Tibial nerve (tissue), 4 donors: Measurements from ENCODE around the gene TTC38. TPM values are rescaled to one million over a fixed set of nuclear protein-coding genes. Genes with fewer than 3 reads are reported as not detected.

ENCODE experiments used
- DNase-seq, 2 donors: peaks; one replicate each; pipeline ENCODE4 v3.0.0-alpha.2; 2019; ENCODE audit warnings: low spot score in 2 of 2
- H3K27ac ChIP-seq, 4 donors: fragments of 200-600 bp; sonication (generic) in 3 of 4; one replicate each; pipeline ENCODE4 v1.5.1; 2017 to 2019; ENCODE audit warnings: mild to moderate bottlenecking in 1 of 4
- H3K27me3 ChIP-seq, 2 donors: fragments of 200-600 bp; sonication (generic) in 1 of 2; one replicate each; pipeline versions ENCODE4 v1.5.1 to v1.6.0; 2017 to 2019
- H3K36me3 ChIP-seq, 3 donors: fragments of 200-600 bp; sonication (generic); one replicate each; pipeline ENCODE4 v1.5.1; 2018 to 2019
- H3K4me1 ChIP-seq, 4 donors: fragments of 200-600 bp; sonication (generic) in 3 of 4; one replicate each; pipeline ENCODE4 v1.5.1; 2017 to 2019
- H3K4me3 ChIP-seq, 4 donors: fragments of 200-600 bp; sonication (generic) in 3 of 4; one replicate each; pipeline ENCODE4 v1.5.1; 2017 to 2019; ENCODE audit warnings: mild to moderate bottlenecking in 1 of 4, moderate library complexity in 1 of 4
- H3K9me3 ChIP-seq, 4 donors: fragments of 200-600 bp; sonication (generic) in 3 of 4; one replicate each; pipeline ENCODE4 v1.5.1; 2017 to 2019
- EP300 ChIP-seq, 2 donors: sonication (generic); formaldehyde crosslinking; IDR thresholded peaks; one replicate each; pipeline ENCODE4 v1.6.1; 2017; ENCODE audit warnings: antibody characterized with exemption in 2 of 2, mild to moderate bottlenecking in 1 of 2
- POLR2A ChIP-seq, 2 donors: fragments of 450-650 bp; IDR thresholded peaks; one replicate each; pipeline ENCODE4 v1.6.1; 2017; ENCODE audit warnings: antibody characterized with exemption in 2 of 2, mild to moderate bottlenecking in 2 of 2, moderate library complexity in 2 of 2
- whole genome bisulfite sequencing, 2 donors: methylation state at CpG; one replicate each; pipeline ENCODE4 v1.1.5; 2018; 5-methylcytosine and 5-hydroxymethylcytosine counted together
- total RNA-seq, 4 donors: library from RNA; depleted of rRNA; stranded (reverse); fragments of >200 nt; gene quantifications; one replicate each; pipeline ENCODE4 v1.1.0, GENCODE V29; 2016
- TF ChIP-seq, protein P1 (sequence below), 5 experiments: fragments of 200-600 bp in 3 of 5; fragments of 450-650 bp in 2 of 5; sonication (generic) in 3 of 5; IDR thresholded peaks; one replicate each; pipeline ENCODE4 v1.5.1; 2016 to 2019; ENCODE audit warnings: antibody characterized with exemption in 5 of 5, mild to moderate bottlenecking in 3 of 5, moderate library complexity in 2 of 5

The TTC38 gene
- total RNA-seq, 4 donors from 2014 or later, result 63.2 to 85.2 (median 74.2) TPM

DNA sequence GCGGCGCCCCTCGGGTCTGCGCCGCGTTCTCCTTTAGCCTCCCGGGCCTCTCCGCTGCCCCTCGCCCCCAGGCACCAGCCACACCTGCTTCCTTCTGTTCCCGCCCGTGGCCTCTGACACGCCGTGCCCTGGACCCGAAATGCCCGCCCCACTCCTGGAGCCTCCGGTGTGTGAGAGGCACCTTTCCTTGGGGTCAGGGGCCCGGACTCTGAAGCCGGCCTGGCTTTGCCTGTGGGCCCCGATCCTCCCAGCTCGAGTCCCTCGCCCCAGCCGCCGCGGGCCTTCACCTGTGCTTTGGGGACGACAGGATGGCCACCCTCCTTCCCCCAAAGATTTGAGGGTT lies 17.1 kb upstream of the TTC38 start:
- TF ChIP-seq, protein P1, sequence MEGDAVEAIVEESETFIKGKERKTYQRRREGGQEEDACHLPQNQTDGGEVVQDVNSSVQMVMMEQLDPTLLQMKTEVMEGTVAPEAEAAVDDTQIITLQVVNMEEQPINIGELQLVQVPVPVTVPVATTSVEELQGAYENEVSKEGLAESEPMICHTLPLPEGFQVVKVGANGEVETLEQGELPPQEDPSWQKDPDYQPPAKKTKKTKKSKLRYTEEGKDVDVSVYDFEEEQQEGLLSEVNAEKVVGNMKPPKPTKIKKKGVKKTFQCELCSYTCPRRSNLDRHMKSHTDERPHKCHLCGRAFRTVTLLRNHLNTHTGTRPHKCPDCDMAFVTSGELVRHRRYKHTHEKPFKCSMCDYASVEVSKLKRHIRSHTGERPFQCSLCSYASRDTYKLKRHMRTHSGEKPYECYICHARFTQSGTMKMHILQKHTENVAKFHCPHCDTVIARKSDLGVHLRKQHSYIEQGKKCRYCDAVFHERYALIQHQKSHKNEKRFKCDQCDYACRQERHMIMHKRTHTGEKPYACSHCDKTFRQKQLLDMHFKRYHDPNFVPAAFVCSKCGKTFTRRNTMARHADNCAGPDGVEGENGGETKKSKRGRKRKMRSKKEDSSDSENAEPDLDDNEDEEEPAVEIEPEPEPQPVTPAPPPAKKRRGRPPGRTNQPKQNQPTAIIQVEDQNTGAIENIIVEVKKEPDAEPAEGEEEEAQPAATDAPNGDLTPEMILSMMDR (IDR thresholded peaks at IDR 0.05), result no peak
- no peak for TF ChIP-seq POLR2A (IDR thresholded peaks at IDR 0.05)
- TF ChIP-seq EP300 (IDR thresholded peaks at IDR 0.05), result no peak
- no peaks in the 10 kb centered on the region for H3K9me3 ChIP-seq
- H3K4me3 ChIP-seq, result peak overlapping the region; percentile 73 to 95 (median 90)
- no peak for DNase-seq
- H3K27ac ChIP-seq, result peak overlapping the region; percentile 66 to 94 (median 90)
- WGBS, 2 donors, result 4% methylated on average over 23 to 25 of the region's 25 CpGs
- no peaks in the 10 kb centered on the region for H3K36me3 ChIP-seq
- no peaks in the 10 kb centered on the region for H3K27me3 ChIP-seq
- H3K4me1 ChIP-seq, result peaks cover 0 to 41% (median 19%) of the 10 kb centered on the region in 4 donors

DNA sequence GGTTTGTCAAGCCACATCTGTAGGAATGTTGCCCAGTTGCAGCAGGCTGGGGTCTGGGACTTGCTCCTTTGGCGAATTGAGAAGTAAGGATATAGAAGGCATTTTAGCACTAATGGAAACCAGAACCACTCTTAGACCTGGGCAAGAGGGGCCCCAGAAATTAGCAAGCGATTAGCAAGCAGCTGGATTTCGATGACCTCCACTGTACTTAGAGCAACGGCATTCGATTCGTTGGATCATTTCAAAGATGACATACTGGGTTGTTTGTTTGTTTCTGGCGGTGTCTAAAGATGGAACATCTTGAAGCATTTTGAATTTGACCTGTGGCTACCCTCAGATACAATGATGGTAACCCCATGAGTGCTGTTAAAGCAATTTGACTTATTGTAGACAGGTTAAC lies 16.5 kb upstream of the TTC38 start:
- DNase-seq, result no peak
- Histone ChIP-seq H3K4me1 (peaks cover 0 to 35% (median 19%) of the 10 kb centered on the region in 4 donors), H3K9me3 (no peaks in the 10 kb centered on the region), H3K27ac (peak overlapping the region in 3 of 4 donors; percentile 88 to 94 (median 93)), H3K27me3 (no peaks in the 10 kb centered on the region), H3K4me3 (peak overlapping the region; percentile 73 to 95 (median 90)), H3K36me3 (peaks cover 0 to 4% (median 0%) of the 10 kb centered on the region in 3 donors)
- WGBS, 2 donors, result 49 to 57% methylated on average over 7 of the region's 7 CpGs
- TF ChIP-seq EP300 (IDR thresholded peaks at IDR 0.05), result no peak
- no peak for TF ChIP-seq POLR2A (IDR thresholded peaks at IDR 0.05)
- TF ChIP-seq, protein P1 (IDR thresholded peaks at IDR 0.05), result no peak

DNA sequence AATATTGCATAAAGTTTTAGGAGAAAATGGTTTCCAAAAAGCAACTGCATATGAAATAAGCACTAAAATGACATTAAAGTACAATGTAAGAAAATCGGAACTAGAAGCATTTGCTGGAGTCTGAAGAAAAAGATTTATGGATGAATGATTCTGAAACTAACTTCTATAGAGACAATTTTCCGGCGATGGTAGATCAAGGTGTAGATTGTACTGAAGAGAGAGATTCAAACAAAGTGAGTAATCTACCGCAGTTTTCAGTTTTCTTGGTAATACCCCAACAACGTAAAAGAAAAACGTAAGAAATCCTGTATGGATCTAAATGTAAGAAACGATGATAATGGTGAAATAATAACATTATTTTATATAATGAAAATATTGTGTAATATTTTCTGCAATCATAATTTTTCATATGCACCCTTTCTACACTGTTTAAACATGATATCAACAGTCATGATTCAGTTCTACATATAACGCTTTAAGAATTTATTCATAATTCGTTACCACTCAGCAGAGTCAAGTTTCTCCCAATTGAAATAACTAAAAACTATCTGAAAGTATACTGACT lies 15.9 kb upstream of the TTC38 start:
- peaks cover 0 to 4% (median 0%) of the 10 kb centered on the region in 3 donors for H3K36me3 ChIP-seq
- H3K27me3 ChIP-seq, result no peaks in the 10 kb centered on the region
- TF ChIP-seq POLR2A (IDR thresholded peaks at IDR 0.05) (no peak), EP300 (IDR thresholded peaks at IDR 0.05) (no peak)
- TF ChIP-seq, protein P1 (IDR thresholded peaks at IDR 0.05), result no peak
- 73 to 75% methylated on average over 9 of the region's 9 CpGs for WGBS, 2 donors
- no peaks in the 10 kb centered on the region for H3K9me3 ChIP-seq
- DNase-seq, result no peak
- H3K27ac ChIP-seq, result no peak overlapping the region
- H3K4me3 ChIP-seq, result no peak overlapping the region
- H3K4me1 ChIP-seq, result peaks cover 0 to 35% (median 19%) of the 10 kb centered on the region in 4 donors

DNA sequence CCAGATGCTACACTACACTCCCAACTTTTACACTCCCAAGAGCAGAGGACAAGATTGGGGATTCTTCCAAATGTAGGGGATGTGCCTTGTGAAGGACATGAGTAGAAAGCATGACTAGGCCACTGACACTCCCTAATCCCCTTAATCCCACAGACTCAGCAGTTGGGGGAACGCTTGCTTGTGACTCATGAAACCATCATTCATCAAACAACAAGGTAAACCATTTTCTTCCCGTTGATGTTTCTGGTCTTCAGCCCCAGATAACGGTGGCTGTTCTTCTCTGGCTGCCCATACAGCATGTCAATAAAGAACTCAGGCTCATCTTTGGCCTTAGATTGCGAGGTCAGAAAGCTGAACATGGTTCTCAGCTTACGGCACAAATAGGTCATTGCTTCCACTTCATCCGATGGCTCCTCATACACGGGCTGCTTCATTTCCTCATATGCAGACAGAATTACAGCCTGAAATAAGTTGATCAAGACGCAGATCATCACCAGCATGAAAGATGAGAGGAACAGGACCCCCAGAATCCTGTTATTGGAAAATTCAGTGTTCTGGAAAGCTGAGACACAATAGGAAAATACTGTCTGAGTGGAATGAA lies 11.3 kb upstream of the TTC38 start:
- TF ChIP-seq, protein P1 (IDR thresholded peaks at IDR 0.05), result no peak
- TF ChIP-seq EP300 (IDR thresholded peaks at IDR 0.05) (no peak), POLR2A (IDR thresholded peaks at IDR 0.05) (no peak)
- peaks cover 0 to 4% (median 0%) of the 10 kb centered on the region in 4 donors for H3K9me3 ChIP-seq
- H3K4me1 ChIP-seq, result peaks cover 0 to 9% (median 4%) of the 10 kb centered on the region in 4 donors
- H3K36me3 ChIP-seq, result peaks cover 0 to 4% (median 0%) of the 10 kb centered on the region in 3 donors
- no peak for DNase-seq
- no peak overlapping the region for H3K27ac ChIP-seq
- peaks cover 0 to 4% of the 10 kb centered on the region in 2 donors for H3K27me3 ChIP-seq
- no peak overlapping the region for H3K4me3 ChIP-seq
- 75 to 81% methylated on average over 8 of the region's 8 CpGs for WGBS, 2 donors

DNA sequence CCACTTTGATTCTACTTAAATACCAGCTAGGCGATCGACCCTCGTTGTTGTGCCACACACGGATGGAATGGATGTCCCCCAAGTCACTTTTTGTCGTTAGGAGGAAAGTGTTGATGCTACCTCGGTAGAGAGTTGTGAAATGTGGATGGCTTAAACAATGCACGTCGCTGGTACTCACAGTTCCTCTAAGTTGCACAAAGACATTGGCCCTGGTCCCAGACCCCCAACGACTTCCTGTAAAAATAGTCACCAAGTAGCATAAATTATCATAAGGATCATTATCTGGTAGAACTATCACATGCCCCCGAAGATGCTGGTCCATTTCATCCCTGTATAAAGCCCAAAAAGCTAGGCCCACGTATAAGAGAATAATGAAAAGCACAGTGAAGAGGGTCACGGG lies 8.4 kb upstream of the TTC38 start:
- H3K27ac ChIP-seq, result no peak overlapping the region
- no peak for DNase-seq
- peaks cover 0 to 4% (median 0%) of the 10 kb centered on the region in 4 donors for H3K9me3 ChIP-seq
- H3K36me3 ChIP-seq, result peaks cover 0 to 4% (median 0%) of the 10 kb centered on the region in 3 donors
- H3K27me3 ChIP-seq, result peaks cover 0 to 11% of the 10 kb centered on the region in 2 donors
- no peak overlapping the region for H3K4me3 ChIP-seq
- TF ChIP-seq POLR2A (IDR thresholded peaks at IDR 0.05) (no peak), EP300 (IDR thresholded peaks at IDR 0.05) (peak in 1 of 2 donors; percentile 34)
- H3K4me1 ChIP-seq, result peaks cover 0 to 3% (median 0%) of the 10 kb centered on the region in 4 donors
- 77 to 79% methylated on average over 12 of the region's 12 CpGs for WGBS, 2 donors
